IMR-90 (cell line): ENCODE results near the gene SLC25A33. TPM values are rescaled to one million over a fixed set of nuclear protein-coding genes. Genes with fewer than 3 reads are reported as not detected.

ENCODE experiments used
- ATAC-seq: fragments of 200-7000 bp; cut with Tn5 transposase; 2 replicates; pipeline ENCODE4 v1.9.1; 2020; ENCODE audit warnings: low read depth, mild to moderate bottlenecking, moderate library complexity
- BruUV-seq: library from RNA; stranded (reverse); fragments of 400-500 nt; replicated peaks from 2 replicates; lab custom pipeline; 2021; lab: Mats Ljungman, UMichigan
- CTCF ChIA-PET: fragments of 300-600 bp; formaldehyde crosslinking; extraction: SDS; loops from one replicate; lab custom pipeline; 2021; ENCODE audit warnings: antibody characterized with exemption; lab: Yijun Ruan, JAX
- POLR2A ChIA-PET: fragments of 300-600 bp; sonication (Branson Sonifier 250); formaldehyde crosslinking; loops from one replicate; lab custom pipeline; 2022; ENCODE audit warnings: antibody characterized with exemption; ENCODE audit not compliant: unreplicated experiment; lab: Charles Lee
- DNase-seq: peaks from one replicate; pipeline ENCODE4 v3.0.0; 2013
- H2AFZ ChIP-seq: replicated peaks from 2 replicates; pipeline ENCODE3; 2013; ENCODE audit warnings: low read length, mild to moderate bottlenecking; ENCODE audit not compliant: poor library complexity
- H2AK5ac ChIP-seq: 2 replicates; pipeline ENCODE4 v1.6.1; 2013; ENCODE audit warnings: low read depth, low read length, inconsistent platforms
- H2AK9ac ChIP-seq: replicated peaks from 2 replicates; pipeline ENCODE3; 2013; ENCODE audit warnings: mild to moderate bottlenecking, low read depth, low read length, moderate library complexity; ENCODE audit not compliant: poor library complexity
- H2BK120ac ChIP-seq: 2 replicates; pipeline ENCODE4 v1.6.1; 2013; ENCODE audit warnings: low read depth, low read length, inconsistent platforms
- H2BK15ac ChIP-seq: 3 replicates; pipeline ENCODE4 v1.6.1; 2013; ENCODE audit warnings: low read depth, low read length, inconsistent platforms
- H2BK20ac ChIP-seq: 2 replicates; pipeline ENCODE4 v1.6.1; 2013; ENCODE audit warnings: low read depth, mild to moderate bottlenecking, inconsistent platforms, low read length, moderate library complexity
- H2BK5ac ChIP-seq: 2 replicates; pipeline ENCODE4 v1.6.1; 2013; ENCODE audit warnings: mild to moderate bottlenecking, low read depth, low read length, inconsistent platforms; ENCODE audit not compliant: poor library complexity, severe bottlenecking
- H3K14ac ChIP-seq: replicated peaks from 2 replicates; pipeline ENCODE4 v1.6.1; 2013; ENCODE audit warnings: low read depth, low read length, inconsistent platforms
- H3K18ac ChIP-seq: 2 replicates; pipeline ENCODE4 v1.6.1; 2013; ENCODE audit warnings: low read depth, low read length, control low read depth
- H3K23ac ChIP-seq: 2 replicates; pipeline ENCODE4 v1.6.1; 2013; ENCODE audit warnings: low read depth, low read length, inconsistent platforms
- H3K27ac ChIP-seq: 2 replicates; pipeline ENCODE4 v1.5.1; 2013; ENCODE audit warnings: mild to moderate bottlenecking, control low read depth, low read length; ENCODE audit not compliant: insufficient read depth
- H3K27me3 ChIP-seq: 2 replicates; pipeline ENCODE4 v1.6.1; 2013; ENCODE audit warnings: low read length; ENCODE audit not compliant: control insufficient read depth, insufficient read depth
- H3K36me3 ChIP-seq: 2 replicates; pipeline ENCODE4 v1.6.1; 2013; ENCODE audit warnings: low read length, mixed read lengths; ENCODE audit not compliant: control insufficient read depth, insufficient read depth
- H3K4ac ChIP-seq: 2 replicates; pipeline ENCODE4 v1.6.1; 2013; ENCODE audit warnings: low read depth, low read length, inconsistent platforms
- H3K4me1 ChIP-seq: 2 replicates; pipeline ENCODE4 v1.6.1; 2013; ENCODE audit warnings: low read length, mixed read lengths; ENCODE audit not compliant: control insufficient read depth, insufficient read depth
- H3K4me2 ChIP-seq: 2 replicates; pipeline ENCODE4 v1.6.1; 2013; ENCODE audit warnings: low read depth, mild to moderate bottlenecking, control low read depth, low read length, moderate library complexity
- H3K4me3 ChIP-seq: 2 replicates; pipeline ENCODE4 v1.5.1; 2013; ENCODE audit warnings: low read depth, mild to moderate bottlenecking, control low read depth, low read length, moderate library complexity; ENCODE audit not compliant: insufficient read depth
- H3K56ac ChIP-seq: 2 replicates; pipeline ENCODE4 v1.6.1; 2013; ENCODE audit warnings: low read length, inconsistent platforms; ENCODE audit not compliant: insufficient read depth; ENCODE audit errors: extremely low read depth
- H3K79me1 ChIP-seq, 2 experiments: 2 replicates each; pipeline ENCODE4 v1.6.1; 2013; ENCODE audit warnings: low read length in 2 of 2, inconsistent platforms in 1 of 2, low read depth in 1 of 2
- H3K9ac ChIP-seq: 2 replicates; pipeline ENCODE4 v1.6.1; 2013; ENCODE audit warnings: low read depth, low read length, control low read depth
- H3K9me1 ChIP-seq: 2 replicates; pipeline ENCODE4 v1.6.1; 2013; ENCODE audit warnings: low read length, inconsistent platforms; ENCODE audit not compliant: insufficient read depth
- H3K9me3 ChIP-seq: 2 replicates; pipeline ENCODE4 v1.6.1; 2013; ENCODE audit warnings: low read length; ENCODE audit not compliant: control insufficient read depth, insufficient read depth
- H4K20me1 ChIP-seq: 2 replicates; pipeline ENCODE4 v1.6.1; 2013; ENCODE audit warnings: low read length, inconsistent platforms; ENCODE audit not compliant: insufficient read depth
- H4K5ac ChIP-seq: 2 replicates; pipeline ENCODE4 v1.6.1; 2013; ENCODE audit warnings: mild to moderate bottlenecking, low read depth, low read length, control low read depth
- H4K8ac ChIP-seq, 2 experiments: 2 replicates each; pipeline ENCODE4 v1.6.1; 2013; ENCODE audit warnings: low read depth in 2 of 2, low read length in 2 of 2, control low read depth in 1 of 2, inconsistent platforms in 1 of 2
- H4K91ac ChIP-seq: 2 replicates; pipeline ENCODE4 v1.6.1; 2013; ENCODE audit warnings: low read depth, low read length, inconsistent platforms; ENCODE audit not compliant: insufficient read depth
- FOS ChIP-seq: fragments of 150-350 bp; IDR thresholded peaks from 2 replicates; pipeline ENCODE4 v1.6.1; 2016; ENCODE audit warnings: low read depth, low read length
- MXI1 ChIP-seq: IDR thresholded peaks from 2 replicates; pipeline ENCODE4 v1.6.1; 2012; ENCODE audit warnings: low read depth, mild to moderate bottlenecking, low read length, moderate library complexity, borderline replicate concordance
- NFE2L2 ChIP-seq: fragments of 150-350 bp; IDR thresholded peaks from 2 replicates; pipeline ENCODE4 v1.6.1; 2016; ENCODE audit warnings: low read depth, mild to moderate bottlenecking, low read length
- dilution Hi-C: fragments of 300-500 bp; cut with HindIII; formaldehyde crosslinking; loops from one replicate; pipeline ENCODE4 v1.14.3; 2018; ENCODE audit warnings: low sequenced_read_pairs; ENCODE audit not compliant: unreplicated experiment
- in situ Hi-C: fragments of 300-500 bp; cut with MboI; formaldehyde crosslinking; loops from 3 replicates; pipeline ENCODE4 v1.14.3; 2019; ENCODE audit warnings: low sequenced_read_pairs, inconsistent platforms, mixed read lengths
- intact Hi-C: fragments of 100-400 bp; cut with micrococcal nuclease; formaldehyde crosslinking; loops from 2 replicates; pipeline ENCODE4 v1.10.0; 2022
- polyA plus RNA-seq, 3 experiments: library from polyadenylated mRNA; depleted of rRNA; stranded (reverse); fragments of >200 nt; gene quantifications; 2 replicates each; pipeline ENCODE4 v1.2.3, GENCODE V29; 2012; ENCODE audit warnings: low replicate concordance in 1 of 3
- total RNA-seq: library from RNA; depleted of rRNA; stranded (reverse); fragments of >200 nt; gene quantifications from 2 replicates; pipeline ENCODE4 v1.2.3, GENCODE V29; 2012

The SLC25A33 gene
- total and polyA plus RNA-seq, 2 of the 4 experiments (the other 2 are of a cell fraction), result 2.5 to 3.0 TPM

GRCh38 chr1:9621032-9621431 is 81.8 kb downstream of the SLC25A33 start:
- Histone ChIP-seq H3K56ac (no peak overlapping the region), H3K9me3 (no peaks in the 10 kb centered on the region), H3K9me1 (no peaks in the 10 kb centered on the region), H2AFZ (no peak overlapping the region), H3K14ac (no peak overlapping the region), H2AK5ac (no peak overlapping the region), H2BK120ac (no peak overlapping the region), H3K27me3 (0 out of 2 replicates have a peak, but pooled peaks cover under 1% of the 10 kb centered on the region), H3K4me3 (no peak overlapping the region), H2BK15ac (no peak overlapping the region), H2BK5ac (no peak overlapping the region), H3K36me3 (no peaks in the 10 kb centered on the region), H3K27ac (no peak overlapping the region), H4K91ac (no peak overlapping the region), H3K4me2 (no peak overlapping the region), H4K5ac (no peak overlapping the region), H3K18ac (no peak overlapping the region), H3K79me1 (no peaks in the 10 kb centered on the region), H4K8ac (no peak overlapping the region), H2BK20ac (no peak overlapping the region), H2AK9ac (no peak overlapping the region), H3K4ac (no peak overlapping the region), H4K20me1 (no peaks in the 10 kb centered on the region), H3K4me1 (no peaks in the 10 kb centered on the region), H3K9ac (no peak overlapping the region), H3K23ac (no peak overlapping the region)
- ATAC-seq, result no peak
- dilution Hi-C loops, result no loop called here
- in situ Hi-C loops, result no loop called here
- TF ChIP-seq MXI1 (no peak), FOS (no peak), NFE2L2 (no peak)
- no peak for DNase-seq
- CTCF ChIA-PET, result no interaction called here
- intact Hi-C loops, result no loop called here
- POLR2A ChIA-PET, result no interaction called here
- no TSS peak for BruUV-seq
